HG03469 (cell line): ENCODE data around the gene KLRG1.

Experiments
- ATAC-seq: cut with Tn5 transposase; IDR thresholded peaks from one replicate; pipeline ENCODE4 v1.9.1; 2021; ENCODE audit warnings: mild to moderate bottlenecking, moderate library complexity, moderate number of reproducible peaks; ENCODE audit not compliant: unreplicated experiment

The KLRG1 gene

GRCh38 chr12:8985213-8985754 is 4.1 kb upstream of the KLRG1 start:
- no peak for ATAC-seq

GRCh38 chr12:8987163-8987562 is 2.2 kb upstream of the KLRG1 start:
- no peak for ATAC-seq

GRCh38 chr12:8987685-8988084 is 1.7 kb upstream of the KLRG1 start:
- ATAC-seq = no peak

GRCh38 chr12:8991371-8992345 is 2.3 kb downstream of the KLRG1 start:
- ATAC-seq = no peak

- ATAC-seq = no peak
These were observed 4.5 kb downstream of the KLRG1 start for GRCh38 chr12:8993827-8994226.

- ATAC-seq = no peak
These were observed 5.9 kb downstream of the KLRG1 start for GRCh38 chr12:8995021-8995775.

GRCh38 chr12:8996682-8997405 is 7.5 kb downstream of the KLRG1 start:
- ATAC-seq = peak; percentile 94

GRCh38 chr12:9001233-9001632 is 11.9 kb downstream of the KLRG1 start:
- no peak for ATAC-seq

GRCh38 chr12:9002335-9002734 is 13.0 kb downstream of the KLRG1 start:
- no peak for ATAC-seq

- no peak for ATAC-seq
These were observed 33.2 kb downstream of the KLRG1 start for GRCh38 chr12:9022592-9022991.

GRCh38 chr12:9024512-9024911 is 35.2 kb downstream of the KLRG1 start:
- no peak for ATAC-seq

- no peak for ATAC-seq
These were observed 38.1 kb downstream of the KLRG1 start for GRCh38 chr12:9027161-9028059.

GRCh38 chr12:9030776-9031175 is 41.4 kb downstream of the KLRG1 start:
- ATAC-seq = no peak

GRCh38 chr12:9032202-9032964 is 43.0 kb downstream of the KLRG1 start:
- no peak for ATAC-seq

- no peak for ATAC-seq
These were observed 44.0 kb downstream of the KLRG1 start for GRCh38 chr12:9033265-9033887.

GRCh38 chr12:9034095-9034494 is 44.7 kb downstream of the KLRG1 start:
- ATAC-seq = no peak

GRCh38 chr12:9036227-9036626 is 46.9 kb downstream of the KLRG1 start:
- ATAC-seq = no peak

GRCh38 chr12:9037431-9037830 is 48.1 kb downstream of the KLRG1 start:
- no peak for ATAC-seq
